ENCODE data around the gene CREB3.

CREB3 gene

DNA sequence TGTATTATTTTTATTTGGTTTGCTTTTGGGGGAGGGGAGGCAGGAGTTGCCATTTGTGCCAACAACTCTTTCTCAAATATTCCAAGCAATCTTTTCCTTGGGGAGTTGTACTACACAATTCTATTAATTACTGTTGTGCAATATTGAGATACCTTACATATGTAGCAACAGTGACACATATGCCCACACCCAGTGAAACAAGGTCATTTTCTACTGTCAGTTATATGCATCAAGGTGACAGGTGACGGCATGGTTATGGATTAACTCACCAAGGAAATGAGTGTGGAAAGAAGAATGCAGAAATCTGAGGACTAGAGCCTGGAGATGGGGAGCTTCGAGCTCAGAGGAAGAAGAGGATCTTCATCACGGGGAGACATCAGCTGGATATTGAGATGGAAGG, 39.5 kb downstream of the CREB3 start:
- no peak for DNase-seq (ENCODE audit: low read depth in 3 of 3, low spot score in 1 of 3)

- DNase-seq (ENCODE audit: low read depth in 3 of 3, low spot score in 1 of 3) = no peak
Measured at GRCh38 chr9:35774907-35775635, 42.6 kb downstream of the CREB3 start.

GRCh38 chr9:35776018-35776417, 43.6 kb downstream of the CREB3 start:
- no peak for DNase-seq (ENCODE audit: low read depth in 3 of 3, low spot score in 1 of 3)

- DNase-seq (ENCODE audit: low read depth in 3 of 3, low spot score in 1 of 3) = no peak
Measured at GRCh38 chr9:35778496-35778895, 46.0 kb downstream of the CREB3 start.

DNA sequence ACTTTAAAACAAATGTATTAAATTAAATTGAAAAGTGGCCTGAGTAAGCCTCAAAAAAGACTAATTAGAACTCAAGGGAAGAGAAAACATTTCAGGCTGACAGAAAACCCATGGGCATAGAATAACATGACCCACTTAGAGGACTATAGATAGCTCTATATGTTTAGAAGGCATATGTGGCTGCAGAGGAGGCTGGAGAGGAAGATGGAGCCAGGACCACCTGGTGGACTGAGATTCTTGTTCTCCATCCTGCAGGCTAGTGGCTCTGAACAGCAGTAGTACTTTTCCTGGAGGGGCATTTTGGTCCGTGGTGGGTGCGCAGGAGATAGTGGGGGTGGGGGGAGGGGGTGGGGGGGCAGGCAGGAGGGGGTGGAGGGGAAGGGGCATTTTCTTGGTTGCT, 48.6 kb downstream of the CREB3 start:
- DNase-seq (ENCODE audit: low read depth in 3 of 3, low spot score in 1 of 3) = no peak

DNA sequence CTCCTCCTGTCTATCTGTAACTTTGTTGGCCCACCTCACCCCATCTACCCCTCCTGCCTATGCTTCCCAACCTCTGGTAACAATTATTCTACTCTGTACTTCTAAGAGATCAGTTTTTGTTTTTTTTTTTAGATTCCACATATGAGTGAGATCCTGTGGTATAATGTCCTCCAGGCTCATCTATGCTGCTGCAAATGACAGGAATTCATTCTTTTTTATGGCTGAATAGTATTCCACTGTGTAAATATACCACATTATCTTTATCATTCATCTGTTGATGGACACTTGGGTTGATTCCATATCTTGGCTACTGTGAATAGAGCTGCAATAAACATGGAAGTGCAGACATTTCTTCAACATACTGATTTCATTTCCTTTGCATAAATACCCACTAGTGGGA, 51.0 kb downstream of the CREB3 start:
- no peak for DNase-seq (ENCODE audit: low read depth in 3 of 3, low spot score in 1 of 3)

Data from stimulated activated CD4-positive, alpha-beta T cell treated with anti-CD3 and anti-CD28 coated beads, TNF-alpha, amount 100 ng/mL, for 1 hour (primary cell).